ENCODE results near the gene CLASP1.

Gene CLASP1

GRCh38 chr2:121536347-121536746 is 112.9 kb downstream of the CLASP1 start:
- DNase-seq: no peak

GRCh38 chr2:121534007-121534406 is 115.3 kb downstream of the CLASP1 start:
- no peak for DNase-seq

GRCh38 chr2:121532894-121533293 is 116.4 kb downstream of the CLASP1 start:
- no peak for DNase-seq

GRCh38 chr2:121532347-121532766 is 116.9 kb downstream of the CLASP1 start:
- DNase-seq: no peak

- no peak for DNase-seq
These were observed 119.0 kb downstream of the CLASP1 start for GRCh38 chr2:121530212-121530705.

- DNase-seq: no peak
These were observed 119.6 kb downstream of the CLASP1 start for GRCh38 chr2:121529439-121530211.

GRCh38 chr2:121527009-121527682 is 122.1 kb downstream of the CLASP1 start:
- DNase-seq: no peak

- no peak for DNase-seq
These were observed 124.4 kb downstream of the CLASP1 start for GRCh38 chr2:121524685-121525425.

- no peak for DNase-seq
These were observed 127.9 kb downstream of the CLASP1 start for GRCh38 chr2:121521359-121521758.

- no peak for DNase-seq
These were observed 128.6 kb downstream of the CLASP1 start for GRCh38 chr2:121520641-121520994.

GRCh38 chr2:121519732-121520640 is 129.3 kb downstream of the CLASP1 start:
- DNase-seq: no peak

- no peak for DNase-seq
These were observed 130.1 kb downstream of the CLASP1 start for GRCh38 chr2:121519153-121519552.

GRCh38 chr2:121513597-121514333 is 135.5 kb downstream of the CLASP1 start:
- DNase-seq: no peak

- no peak for DNase-seq
These were observed 138.4 kb downstream of the CLASP1 start for GRCh38 chr2:121510857-121511256.

- DNase-seq: no peak
These were observed 142.6 kb downstream of the CLASP1 start for GRCh38 chr2:121506621-121507020.

- DNase-seq: no peak
These were observed 143.2 kb downstream of the CLASP1 start for GRCh38 chr2:121505986-121506586.

GRCh38 chr2:121505005-121505404 is 144.3 kb downstream of the CLASP1 start:
- DNase-seq: no peak

GRCh38 chr2:121504316-121504715 is 144.9 kb downstream of the CLASP1 start:
- DNase-seq: no peak

- DNase-seq: no peak
These were observed 146.5 kb downstream of the CLASP1 start for GRCh38 chr2:121502781-121503180.

- DNase-seq: no peak
These were observed 147.0 kb downstream of the CLASP1 start for GRCh38 chr2:121502246-121502645.

- no peak for DNase-seq
These were observed 147.7 kb downstream of the CLASP1 start for GRCh38 chr2:121501554-121501953.

Data from activated CD8-positive, alpha-beta memory T cell treated with anti-CD3 and anti-CD28 coated beads for 24 hours (primary cell).